HT1080 (cell line): Measurements from ENCODE around the gene CD6. TPM values are rescaled to one million over a fixed set of nuclear protein-coding genes. Genes with fewer than 3 reads are reported as not detected.

Source experiments
- DNase-seq: peaks from one replicate; pipeline ENCODE4 v3.0.0-alpha.2; 2015; ENCODE audit warnings: low read depth
- total RNA-seq: library from RNA; depleted of rRNA; stranded (reverse); fragments of >200 nt; shearing (Covaris generic); gene quantifications from 2 replicates; pipeline ENCODE4 v1.2.3, GENCODE V29; 2014

CD6 gene
- total RNA-seq, 1 experiment from 2014 or later, result not detected

GRCh38 chr11:61007956-61008896, 36.7 kb downstream of the CD6 start:
- no peak for DNase-seq

GRCh38 chr11:61008971-61009370, 37.5 kb downstream of the CD6 start:
- DNase-seq, result no peak

- DNase-seq, result peak; percentile 19
These were observed 38.2 kb downstream of the CD6 start for GRCh38 chr11:61009392-61010275.

- DNase-seq, result no peak
These were observed 39.2 kb downstream of the CD6 start for GRCh38 chr11:61010466-61011228.

- no peak for DNase-seq
These were observed 39.9 kb downstream of the CD6 start for GRCh38 chr11:61011229-61011870.

- peak; percentile 59 for DNase-seq
These were observed 40.7 kb downstream of the CD6 start for GRCh38 chr11:61011950-61012736.

- no peak for DNase-seq
These were observed 41.3 kb downstream of the CD6 start for GRCh38 chr11:61012737-61013215.

GRCh38 chr11:61018059-61018458, 46.6 kb downstream of the CD6 start:
- DNase-seq, result no peak

- no peak for DNase-seq
These were observed 47.8 kb downstream of the CD6 start for GRCh38 chr11:61019037-61019831.

- no peak for DNase-seq
These were observed 48.4 kb downstream of the CD6 start for GRCh38 chr11:61019832-61020405.

- no peak for DNase-seq
These were observed 49.2 kb downstream of the CD6 start for GRCh38 chr11:61020551-61021235.

- no peak for DNase-seq
These were observed 50.3 kb downstream of the CD6 start for GRCh38 chr11:61021661-61022212.

- DNase-seq, result no peak
These were observed 51.0 kb downstream of the CD6 start for GRCh38 chr11:61022311-61023085.

- no peak for DNase-seq
These were observed 51.8 kb downstream of the CD6 start for GRCh38 chr11:61023086-61023965.

- no peak for DNase-seq
These were observed 52.5 kb downstream of the CD6 start for GRCh38 chr11:61023966-61024295.
